HG03108 (cell line): ENCODE results near the gene DCP1A.
"Not testable (repeated sequence)": the region's sequence is repeated elsewhere in the genome, so short reads cannot be mapped to it uniquely, and the experiment has no call there.

Experiments
- ATAC-seq: cut with Tn5 transposase; IDR thresholded peaks from one replicate; pipeline ENCODE4 v1.9.1; 2021; ENCODE audit warnings: moderate library complexity; ENCODE audit not compliant: unreplicated experiment

DCP1A gene

GRCh38 chr3:53329897-53330296, 17.4 kb downstream of the DCP1A start:
- ATAC-seq: no peak

DNA sequence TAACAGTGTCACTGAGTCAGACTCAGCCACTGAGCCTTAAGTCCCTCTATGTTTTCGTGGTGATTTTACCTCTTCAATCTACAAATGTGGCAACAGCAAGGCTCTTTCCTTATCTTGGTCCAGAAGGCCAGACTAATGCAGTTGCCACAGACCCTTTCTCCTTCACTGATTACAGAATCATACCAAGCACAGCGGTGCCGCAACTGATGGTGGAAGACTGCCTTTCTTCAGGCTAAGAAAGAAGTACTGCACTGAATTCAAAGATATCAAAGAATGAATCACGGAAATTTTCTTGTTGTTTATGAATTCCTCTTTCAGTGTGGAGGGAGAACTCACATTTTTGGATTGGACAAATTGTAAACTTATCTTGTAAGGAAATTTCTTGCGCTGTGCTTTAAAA, 18.6 kb downstream of the DCP1A start:
- no peak for ATAC-seq

DNA sequence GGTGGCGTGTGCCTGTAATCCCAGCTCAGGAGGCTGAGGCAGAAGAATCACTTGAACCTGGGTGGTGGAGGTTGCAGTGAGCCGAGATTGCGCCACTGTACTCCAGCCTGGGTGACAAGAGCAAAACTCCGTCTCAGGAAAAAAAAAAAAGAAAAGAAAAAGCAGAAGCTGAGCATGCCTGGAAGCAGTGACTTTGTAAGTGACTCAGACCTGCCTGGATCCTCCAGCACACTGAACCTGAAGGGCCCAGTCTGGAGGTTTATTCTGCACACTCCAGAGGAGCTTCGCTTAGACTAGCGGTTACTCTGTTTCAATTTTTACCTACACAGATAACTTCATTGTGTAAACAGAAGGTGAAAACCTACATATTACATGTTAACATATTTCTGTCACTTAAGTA, 19.4 kb downstream of the DCP1A start:
- not testable (repeated sequence) for ATAC-seq

DNA sequence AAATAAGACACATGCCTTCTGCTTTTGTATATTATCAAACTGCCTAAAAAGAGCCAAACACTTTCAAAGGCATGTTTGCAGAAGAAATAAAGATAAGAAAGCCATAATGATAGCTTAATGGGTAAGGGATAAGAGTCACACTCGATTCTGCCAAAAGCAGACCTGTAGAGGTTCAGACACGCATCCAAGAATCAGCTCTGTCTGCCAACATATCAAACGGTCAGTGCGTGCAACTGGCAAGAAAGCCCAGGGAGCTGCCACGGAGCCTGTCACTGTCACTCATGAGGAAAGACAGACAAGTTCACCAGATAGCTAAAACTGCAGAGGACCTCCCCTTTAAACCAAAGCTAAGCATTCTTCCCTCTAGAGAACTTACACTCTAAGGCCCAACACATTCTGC, 23.2 kb downstream of the DCP1A start:
- ATAC-seq: no peak

DNA sequence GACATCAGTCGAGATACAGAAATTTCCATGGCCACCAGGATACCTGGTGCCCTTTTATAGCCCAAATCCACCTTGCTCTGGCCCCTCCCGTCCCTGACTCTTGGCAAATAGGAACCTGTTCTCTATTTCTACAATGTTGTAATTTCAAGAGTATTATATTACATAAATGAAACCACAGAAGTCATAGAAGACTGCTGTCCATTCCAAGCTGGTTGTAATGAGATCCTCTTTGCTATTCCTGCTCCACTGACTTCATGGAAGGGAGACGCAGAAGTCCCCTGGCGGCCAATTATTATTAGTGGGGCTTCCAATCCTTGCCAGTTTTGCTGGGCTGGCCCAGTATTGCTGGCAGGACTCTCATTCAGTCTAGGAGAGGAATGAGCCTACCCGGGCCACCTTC, 26.6 kb downstream of the DCP1A start:
- no peak for ATAC-seq

- no peak for ATAC-seq
Measured at GRCh38 chr3:53318522-53318921, 28.8 kb downstream of the DCP1A start.

GRCh38 chr3:53312832-53313231, 34.5 kb downstream of the DCP1A start:
- no peak for ATAC-seq

GRCh38 chr3:53311882-53312281, 35.5 kb downstream of the DCP1A start:
- no peak for ATAC-seq

GRCh38 chr3:53303957-53304356, 43.4 kb downstream of the DCP1A start:
- ATAC-seq: no peak

DNA sequence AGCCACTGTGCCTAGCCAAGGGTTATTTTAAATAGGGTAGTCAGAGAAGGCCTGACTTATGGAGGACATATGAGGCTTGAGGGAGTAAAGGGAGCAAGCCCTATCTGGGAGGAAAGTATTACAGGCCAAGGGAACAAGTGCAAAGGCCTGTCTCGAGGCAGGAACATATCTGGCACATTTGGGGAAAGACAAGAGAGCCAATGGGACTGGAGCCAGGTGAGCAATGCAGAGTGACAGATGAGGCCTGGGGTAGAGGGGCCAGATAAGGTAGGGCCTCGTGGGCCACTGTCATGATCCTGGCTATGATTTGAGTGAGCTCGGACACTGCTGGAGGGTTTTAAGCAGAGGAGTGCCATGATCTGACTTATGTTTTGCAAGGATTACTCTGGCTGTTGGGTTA, 43.8 kb downstream of the DCP1A start:
- ATAC-seq: no peak

DNA sequence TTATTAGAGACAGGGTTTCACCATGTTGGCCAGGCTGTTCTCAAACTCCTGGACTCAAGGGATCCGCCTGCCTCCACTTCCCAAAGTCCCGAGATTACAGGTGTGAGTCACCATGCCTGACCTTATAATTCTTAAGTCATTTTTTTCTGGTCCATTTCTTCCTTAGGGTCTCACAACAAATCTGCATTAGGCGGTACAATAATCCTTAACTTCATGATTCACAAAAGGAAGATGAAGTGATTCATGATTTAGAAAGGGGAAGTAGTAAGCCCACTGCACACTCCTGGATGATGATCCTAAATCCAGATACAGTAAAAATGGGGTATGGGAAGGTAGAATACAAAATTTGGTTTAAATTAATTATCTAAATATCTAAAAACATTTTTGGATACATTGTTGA, 46.5 kb downstream of the DCP1A start:
- ATAC-seq: no peak

DNA sequence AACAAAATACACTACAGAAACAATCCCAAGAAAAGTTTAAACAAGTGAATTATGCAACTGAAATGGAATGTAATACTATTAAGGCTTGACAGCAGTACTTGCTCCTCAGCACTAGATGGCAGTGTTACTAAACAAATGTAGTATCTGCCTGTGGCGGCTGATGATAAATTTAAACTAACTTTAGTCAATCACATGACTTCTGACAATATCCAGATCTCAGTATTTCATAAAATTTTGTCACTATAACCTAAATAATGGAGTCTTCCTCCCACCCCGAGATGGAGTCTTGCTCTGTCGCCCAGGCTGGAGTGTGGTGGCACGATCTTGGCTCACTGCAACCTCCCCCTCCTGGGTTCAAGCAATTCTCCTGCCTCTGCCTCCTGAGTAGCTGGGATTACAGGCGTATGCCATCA, 47.7 kb downstream of the DCP1A start:
- not testable (repeated sequence) for ATAC-seq

GRCh38 chr3:53295410-53295809, 51.9 kb downstream of the DCP1A start:
- ATAC-seq: no peak

DNA sequence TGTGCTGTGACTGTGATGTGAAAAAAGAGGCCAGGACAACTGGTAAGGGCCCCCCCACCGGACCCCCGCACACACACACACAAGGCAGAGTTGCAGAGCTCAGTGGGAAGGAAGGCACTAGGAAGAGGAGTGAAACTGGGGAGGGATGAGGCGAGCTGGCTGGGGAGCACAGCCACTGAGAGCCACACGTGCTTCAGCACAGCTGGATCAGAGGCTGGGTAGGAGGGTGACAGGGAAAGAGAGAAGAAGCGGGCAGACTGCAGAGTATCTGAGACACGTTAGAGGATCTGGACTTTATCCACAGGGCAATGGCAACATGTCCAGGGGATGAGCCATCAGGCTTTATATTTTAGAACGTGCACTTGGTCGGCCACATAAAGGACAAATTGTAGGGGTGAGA, 53.5 kb downstream of the DCP1A start:
- no peak for ATAC-seq

DNA sequence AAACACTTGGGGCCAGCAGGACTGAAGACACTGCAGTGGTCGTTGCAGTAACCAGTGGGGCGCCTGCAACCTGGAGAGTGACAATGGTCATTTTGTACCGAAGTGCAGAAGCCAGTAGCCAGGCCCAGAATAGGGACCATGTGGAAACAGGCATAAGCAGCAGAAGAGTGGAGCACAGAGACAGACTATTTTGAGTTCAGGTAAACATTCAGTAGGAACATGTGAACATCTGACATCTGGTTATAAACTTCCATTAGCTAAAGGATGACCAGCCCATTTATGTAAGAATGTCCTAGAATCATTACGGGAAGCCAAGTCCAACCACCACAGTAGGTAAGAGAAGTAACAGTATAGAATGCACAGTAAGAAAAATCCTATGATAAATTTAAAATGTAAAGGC, 59.1 kb downstream of the DCP1A start:
- ATAC-seq: no peak

- no peak for ATAC-seq
Measured at GRCh38 chr3:53287131-53287629, 60.2 kb downstream of the DCP1A start.

DNA sequence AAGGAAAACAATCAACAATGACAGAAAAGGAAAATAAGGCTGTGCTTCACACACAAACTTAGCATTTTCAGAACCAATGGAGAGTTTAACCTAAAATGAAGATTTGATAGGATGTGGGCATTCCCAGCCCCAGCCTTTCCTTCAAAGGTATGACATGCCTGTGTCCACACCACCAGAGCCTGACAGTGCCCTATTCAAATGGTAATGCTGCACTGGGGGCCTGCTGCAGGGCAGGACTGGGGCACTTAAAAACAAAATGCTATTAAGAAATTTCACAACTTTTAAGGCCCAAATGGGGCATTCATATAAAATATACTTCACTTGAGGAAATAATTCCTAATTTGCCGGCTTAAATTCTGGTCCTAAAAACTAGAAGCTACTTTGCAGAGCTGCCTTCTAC, 60.6 kb downstream of the DCP1A start:
- ATAC-seq: no peak

- ATAC-seq: no peak
Measured at GRCh38 chr3:53282581-53282980, 64.8 kb downstream of the DCP1A start.

DNA sequence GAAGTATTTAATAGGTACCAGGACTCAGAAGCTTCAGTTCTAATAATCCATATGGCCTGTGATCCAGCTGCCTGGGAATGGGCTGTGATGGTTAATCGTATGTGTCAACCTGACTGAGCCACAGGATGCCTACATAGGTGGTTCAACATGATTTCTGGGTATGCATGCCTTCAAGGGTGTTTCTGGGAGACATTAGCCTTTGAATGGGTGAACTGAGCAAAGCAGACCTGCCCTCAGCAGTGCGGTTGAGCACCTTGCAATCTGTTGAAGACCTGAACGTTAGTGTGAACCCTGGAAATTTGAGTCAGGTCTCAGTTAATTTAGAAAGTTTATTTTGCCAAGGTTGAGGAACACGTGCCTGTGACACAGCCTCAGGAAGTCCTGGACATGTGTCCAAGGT, 68.7 kb downstream of the DCP1A start:
- no peak for ATAC-seq

DNA sequence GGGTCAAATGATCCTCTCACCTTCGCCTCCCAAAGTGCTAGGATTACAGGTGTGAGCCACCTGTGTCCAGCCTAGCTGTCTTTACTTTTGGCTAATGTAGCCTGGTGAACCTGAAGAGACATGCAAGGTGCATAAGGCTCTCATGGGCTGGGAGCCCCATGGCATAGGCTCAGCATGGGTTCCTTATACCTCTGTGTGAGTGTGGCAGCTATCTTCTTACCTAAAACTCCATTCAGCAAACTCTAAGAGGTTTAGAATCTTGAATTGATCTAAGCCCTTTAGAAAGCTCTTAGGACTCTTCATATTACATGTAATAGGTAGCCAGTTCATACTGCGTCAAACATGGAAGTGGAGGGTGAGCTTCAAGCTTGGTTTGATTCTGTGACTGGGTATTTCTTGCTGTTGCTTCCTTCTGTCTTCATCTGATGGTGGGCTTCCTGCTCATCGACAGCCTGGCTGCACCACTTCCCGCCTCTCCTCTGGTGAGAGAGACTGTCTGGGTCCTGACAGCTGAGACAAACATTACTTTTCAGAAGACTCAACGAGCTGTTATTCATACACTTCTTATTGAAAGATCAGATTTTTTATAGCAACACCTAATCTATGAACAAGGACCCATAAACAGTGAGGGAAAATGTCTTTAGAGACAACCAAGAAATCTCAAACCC, 72.3 kb downstream of the DCP1A start:
- ATAC-seq: no peak

- no peak for ATAC-seq
Measured at GRCh38 chr3:53273146-53273670, 74.1 kb downstream of the DCP1A start.

DNA sequence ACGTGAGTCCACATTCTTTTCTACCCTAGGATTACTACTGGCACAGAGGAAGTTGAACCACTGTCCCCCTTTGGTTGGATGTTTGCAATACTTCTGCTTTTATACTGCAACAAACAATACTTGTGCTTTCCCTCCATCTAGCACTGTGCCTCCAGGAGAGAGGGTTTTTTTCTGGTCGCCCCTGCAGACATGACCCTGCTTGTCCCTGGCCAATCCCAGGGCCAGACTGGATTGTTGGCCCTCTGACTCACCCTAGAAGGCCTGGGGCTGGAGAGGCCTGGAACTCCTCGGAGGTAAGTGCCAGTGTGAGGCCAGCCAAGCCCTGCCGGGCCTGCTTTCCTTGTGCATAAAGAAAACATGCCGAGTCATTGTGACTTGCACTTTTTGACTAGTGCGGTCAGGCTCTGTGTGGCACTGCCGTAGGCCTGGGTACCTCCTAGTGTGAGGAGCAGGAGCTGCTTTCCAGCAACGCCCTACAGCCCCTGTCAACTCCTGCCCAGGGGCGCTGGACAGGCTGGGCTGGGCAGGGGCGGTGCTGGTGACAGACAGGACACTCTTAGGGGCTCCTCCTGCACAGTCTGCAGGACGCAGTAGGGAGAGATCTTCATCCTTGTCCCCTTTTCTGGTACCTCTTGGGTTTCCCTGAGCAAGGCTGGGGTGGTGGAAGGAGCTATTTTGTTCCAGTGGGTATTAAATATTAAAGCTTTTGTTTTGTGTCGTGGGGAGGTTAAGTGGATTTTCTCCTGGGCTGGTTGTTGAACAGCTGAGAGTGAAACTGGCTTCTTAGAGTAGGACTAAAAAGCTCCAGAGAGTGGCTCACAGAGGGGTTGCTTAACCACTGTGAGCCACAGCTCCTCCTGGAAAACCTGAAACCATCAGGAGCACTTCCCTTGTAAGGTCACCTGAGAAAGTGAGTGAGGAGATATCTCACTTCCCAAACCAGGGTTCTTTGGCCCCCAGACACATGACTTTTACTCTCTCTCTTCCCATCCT, 77.2 kb downstream of the DCP1A start:
- peak; percentile 62 for ATAC-seq
